H1 (cell line): ENCODE data around the gene ATE1. TPM values are rescaled to one million over a fixed set of nuclear protein-coding genes. Genes with fewer than 3 reads are reported as not detected.

Experiments
- BRCA1 ChIP-seq: IDR thresholded peaks from 2 replicates; pipeline ENCODE4 v1.6.1; 2012; ENCODE audit warnings: low read depth, low read length, improper control_type of control experiment
- CHD7 ChIP-seq: fragments of 300-600 bp; sonication (generic); IDR thresholded peaks from 2 replicates; pipeline ENCODE4 v1.7.1; 2012; ENCODE audit warnings: low read length, moderate library complexity, mild to moderate bottlenecking, inconsistent platforms; ENCODE audit not compliant: insufficient replicate concordance
- HDAC2 ChIP-seq, 2 experiments: fragments of 300-600 bp in 1 of 2; sonication (generic) in 1 of 2; IDR thresholded peaks; 2 replicates each; pipeline ENCODE4 v1.6.1; 2011 to 2012; ENCODE audit warnings: low read depth in 2 of 2, low read length in 2 of 2, mild to moderate bottlenecking in 2 of 2, moderate library complexity in 2 of 2, borderline replicate concordance in 1 of 2, inconsistent platforms in 1 of 2
- POLR2AphosphoS5 ChIP-seq: IDR thresholded peaks from 2 replicates; pipeline ENCODE4 v1.6.1; 2011; ENCODE audit warnings: low read depth, low read length
- SIN3A ChIP-seq, 2 experiments: IDR thresholded peaks in 1 of 2; conservative IDR thresholded peaks in 1 of 2; 2 replicates each; pipeline ENCODE4 v1.6.1; 2011 to 2012; ENCODE audit warnings: low read length in 2 of 2, improper control_type of control experiment in 1 of 2, low read depth in 1 of 2, mild to moderate bottlenecking in 1 of 2
- SIRT6 ChIP-seq: IDR thresholded peaks from one replicate; pipeline ENCODE4 v1.7.1; 2012; ENCODE audit warnings: low read length, inconsistent platforms
- SP2 ChIP-seq: IDR thresholded peaks from 2 replicates; pipeline ENCODE4 v1.6.1; 2012; ENCODE audit warnings: mild to moderate bottlenecking, low read length, inconsistent platforms
- USF2 ChIP-seq: IDR thresholded peaks from 2 replicates; pipeline ENCODE4 v1.6.1; 2011; ENCODE audit warnings: low read length, improper control_type of control experiment
- polyA plus RNA-seq, 7 experiments: library from polyadenylated mRNA; depleted of rRNA in 3 of 7; stranded (reverse) in 5 of 7; unstranded in 2 of 7; fragments of >200 nt in 5 of 7; fragments of 200-250 nt in 2 of 7; gene quantifications; 1 replicate in 5 of 7; 2 replicates in 1 of 7; 4 replicates in 1 of 7; pipeline versions ENCODE4 v1.2.1 to v1.2.3, GENCODE V29; 2011 to 2013; ENCODE audit warnings: missing spikeins in 2 of 7, mixed read lengths in 2 of 7
- total RNA-seq: library from RNA; stranded (reverse); fragmentation: NEBNext Ultra II Directional; extraction: Animal tissue kit (Norgen Biotek cat#: 25700); gene quantifications from 2 replicates; pipeline ENCODE4 v1.2.1, GENCODE V29; 2021

The ATE1 gene
- total and polyA plus RNA-seq, 2 of the 8 experiments (the other 6 are each of a cell fraction or from before 2014, with no cell fraction given), result 8.8 to 26.9 TPM

GRCh38 chr10:121947343-121948330 lies 19.8 kb upstream of the ATE1 start (continued):
- TF ChIP-seq SP2 (no peak), BRCA1 (no peak), SIRT6 (no peak), CHD7 (no peak), HDAC2 (IDR thresholded peaks at IDR 0.05; ENCODE audit: borderline replicate concordance in 1 of 2, low read depth in 2 of 2, low read length in 2 of 2) (no peak), SIN3A (conservative IDR thresholded peaks at IDR 0.05 in 1 of 2, IDR thresholded peaks at IDR 0.05 in 1 of 2; ENCODE audit: low read depth in 1 of 2, low read length in 2 of 2) (no peak), POLR2AphosphoS5 (no peak), USF2 (no peak)
